ENCODE results near the gene OLFM2. TPM values are rescaled to one million over a fixed set of nuclear protein-coding genes. Genes with fewer than 3 reads are reported as not detected.

The OLFM2 gene
- total and polyA plus RNA-seq, 4 donors, result 0.49 to 28.9 (median 2.3) TPM

GRCh38 chr19:9941671-9942070, 5.4 kb upstream of the OLFM2 start:
- Histone ChIP-seq H3K4me1 (ENCODE audit: control insufficient read depth in 4 of 4, insufficient read depth in 4 of 4, low read length in 3 of 4) (peaks cover 0 to 5% (median 3%) of the 10 kb centered on the region in 4 donors), H3K4me3 (ENCODE audit: low read depth in 1 of 3, low read length in 3 of 3) (no peak overlapping the region), H3K9ac (ENCODE audit: low read depth in 1 of 2, low read length in 2 of 2) (no peak overlapping the region), H3K9me3 (ENCODE audit: control insufficient read depth in 4 of 4, low read length in 3 of 4) (peaks cover 0 to 9% (median 4%) of the 10 kb centered on the region in 4 donors), H3K27me3 (ENCODE audit: control insufficient read depth in 4 of 4, insufficient read depth in 4 of 4, low read length in 3 of 4) (no peaks in the 10 kb centered on the region), H3K27ac (ENCODE audit: low read depth in 1 of 2, low read length in 2 of 2) (no peak overlapping the region), H3K36me3 (ENCODE audit: control insufficient read depth in 4 of 4, insufficient read depth in 3 of 4, low read depth in 1 of 4, low read length in 3 of 4) (no peaks in the 10 kb centered on the region)
- DNase-seq (ENCODE audit: low spot score), result no peak
- 64% methylated on average over 1 of the region's 1 CpG for WGBS
- TF ChIP-seq JUND (IDR thresholded peaks at IDR 0.05) (no peak), HNF4A (conservative IDR thresholded peaks at IDR 0.05) (no peak), MAX (IDR thresholded peaks at IDR 0.05) (no peak), ZBTB33 (IDR thresholded peaks at IDR 0.05) (no peak), GABPA (IDR thresholded peaks at IDR 0.05 in 1 of 2, conservative IDR thresholded peaks at IDR 0.05 in 1 of 2) (no peak), NR2F2 (IDR thresholded peaks at IDR 0.05) (no peak), FOXA2 (IDR thresholded peaks at IDR 0.05) (no peak), RXRA (IDR thresholded peaks at IDR 0.05) (no peak), REST (IDR thresholded peaks at IDR 0.05) (no peak), HNF4G (IDR thresholded peaks at IDR 0.05) (no peak), EGR1 (IDR thresholded peaks at IDR 0.05; ENCODE audit: low read depth in 2 of 2) (no peak), FOXA1 (IDR thresholded peaks at IDR 0.05) (no peak), YY1 (IDR thresholded peaks at IDR 0.05) (no peak)

GRCh38 chr19:9941231-9941630, 4.9 kb upstream of the OLFM2 start:
- Histone ChIP-seq H3K27ac (ENCODE audit: low read depth in 1 of 2, low read length in 2 of 2) (no peak overlapping the region), H3K36me3 (ENCODE audit: control insufficient read depth in 4 of 4, insufficient read depth in 3 of 4, low read depth in 1 of 4, low read length in 3 of 4) (no peaks in the 10 kb centered on the region), H3K9ac (ENCODE audit: low read depth in 1 of 2, low read length in 2 of 2) (no peak overlapping the region), H3K9me3 (ENCODE audit: control insufficient read depth in 4 of 4, low read length in 3 of 4) (peaks cover 0 to 9% (median 4%) of the 10 kb centered on the region in 4 donors), H3K27me3 (ENCODE audit: control insufficient read depth in 4 of 4, insufficient read depth in 4 of 4, low read length in 3 of 4) (no peaks in the 10 kb centered on the region), H3K4me3 (ENCODE audit: low read depth in 1 of 3, low read length in 3 of 3) (no peak overlapping the region), H3K4me1 (ENCODE audit: control insufficient read depth in 4 of 4, insufficient read depth in 4 of 4, low read length in 3 of 4) (peaks cover 0 to 7% (median 4%) of the 10 kb centered on the region in 4 donors)
- no peak for DNase-seq (ENCODE audit: low spot score)
- WGBS, result 70% methylated on average over 1 of the region's 1 CpG
- TF ChIP-seq SP1 (IDR thresholded peaks at IDR 0.05) (no peak), JUND (IDR thresholded peaks at IDR 0.05) (no peak), EGR1 (IDR thresholded peaks at IDR 0.05; ENCODE audit: low read depth in 2 of 2) (no peak), FOXA1 (IDR thresholded peaks at IDR 0.05) (no peak), TAF1 (conservative IDR thresholded peaks at IDR 0.05) (no peak), CTCF (IDR thresholded peaks at IDR 0.05; ENCODE audit: low read depth, low read length, missing input control) (no peak), MAX (IDR thresholded peaks at IDR 0.05) (no peak), GABPA (IDR thresholded peaks at IDR 0.05 in 1 of 2, conservative IDR thresholded peaks at IDR 0.05 in 1 of 2) (no peak), RXRA (IDR thresholded peaks at IDR 0.05) (no peak), HNF4A (conservative IDR thresholded peaks at IDR 0.05) (no peak), HNF4G (IDR thresholded peaks at IDR 0.05) (no peak), RAD21 (IDR thresholded peaks at IDR 0.05) (no peak), REST (IDR thresholded peaks at IDR 0.05) (no peak), ZBTB33 (IDR thresholded peaks at IDR 0.05) (no peak), ATF3 (IDR thresholded peaks at IDR 0.05) (no peak)
